ENCODE measurements around the gene MNX1. TPM values are rescaled to one million over a fixed set of nuclear protein-coding genes. Genes with fewer than 3 reads are reported as not detected.

The MNX1 gene
- total and polyA plus RNA-seq, 2 of the 4 experiments (the other 2 are of a cell fraction), result not detected

- TF ChIP-seq SMC3 (IDR thresholded peaks at IDR 0.05; ENCODE audit: low read depth, low read length), result no peak
- TF ChIP-seq POLR2A (IDR thresholded peaks at IDR 0.05; ENCODE audit: low read depth, low read length), result no peak
Measured at GRCh38 chr7:157004521-157005455, 5.7 kb downstream of the MNX1 start (continued).

DNA sequence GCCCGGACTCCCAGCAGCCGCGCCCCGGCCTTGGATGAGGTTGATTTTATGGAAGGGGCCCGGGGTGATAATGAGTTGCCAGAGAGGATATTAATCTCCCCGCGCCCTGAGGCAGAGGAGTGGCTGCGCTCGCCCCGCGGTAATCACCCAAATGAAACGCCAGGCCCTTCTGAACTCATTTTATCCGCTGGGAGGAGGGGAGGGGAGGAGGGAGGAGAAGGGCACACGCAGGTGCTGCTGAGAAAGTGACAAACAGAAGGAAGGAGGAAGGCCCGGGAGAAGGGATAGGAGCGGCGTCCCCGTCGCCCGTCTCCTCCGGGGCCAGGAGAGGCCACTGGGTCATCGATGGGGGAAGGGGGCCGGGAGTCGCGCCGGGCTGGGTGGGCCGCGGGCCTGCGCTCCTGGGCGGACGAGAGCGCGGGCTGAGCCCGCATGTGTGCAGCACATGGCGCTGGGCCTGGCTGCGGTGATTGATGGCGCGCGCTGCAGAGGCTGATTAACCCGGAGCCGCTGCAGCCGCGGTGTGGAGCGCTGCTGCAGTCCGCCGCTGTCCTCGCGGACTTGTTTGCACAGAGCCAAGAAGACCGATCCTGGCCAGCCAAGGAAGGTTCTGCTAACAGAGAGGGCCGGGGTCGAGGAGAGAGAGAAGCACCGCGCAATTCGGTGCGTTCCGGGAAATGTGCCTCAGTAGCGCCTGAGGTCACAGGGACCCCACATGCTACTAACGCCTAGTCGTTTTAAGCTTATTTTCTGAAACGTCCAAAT lies 6.5 kb downstream of the MNX1 start:
- Histone ChIP-seq H3K79me1 (ENCODE audit: low read depth in 1 of 2, low read length in 2 of 2) (no peaks in the 10 kb centered on the region), H2BK5ac (ENCODE audit: low read depth, low read length, poor library complexity, severe bottlenecking) (no peak overlapping the region), H3K27me3 (ENCODE audit: control insufficient read depth, insufficient read depth, low read length) (peaks cover 98% of the 10 kb centered on the region), H4K20me1 (ENCODE audit: insufficient read depth, low read length) (no peaks in the 10 kb centered on the region; the same call in 1 of the 2 replicates), H4K5ac (ENCODE audit: low read depth, low read length) (no peak overlapping the region), H3K14ac (replicated peaks; ENCODE audit: low read depth, low read length) (no peak overlapping the region), H3K9ac (ENCODE audit: low read depth, low read length) (no peak overlapping the region), H4K8ac (ENCODE audit: low read depth in 2 of 2, low read length in 2 of 2) (no peak overlapping the region), H3K56ac (ENCODE audit: extremely low read depth, insufficient read depth, low read length) (no peak overlapping the region), H2AK9ac (replicated peaks; ENCODE audit: low read depth, low read length, poor library complexity) (no peak overlapping the region), H3K9me3 (ENCODE audit: control insufficient read depth, insufficient read depth, low read length) (peaks cover 10% of the 10 kb centered on the region), H2BK15ac (ENCODE audit: low read depth, low read length) (no peak overlapping the region), H3K4me3 (ENCODE audit: insufficient read depth, low read depth, low read length) (no peak overlapping the region), H2AK5ac (ENCODE audit: low read depth, low read length) (no peak overlapping the region), H3K23ac (ENCODE audit: low read depth, low read length) (no peak overlapping the region), H3K27ac (ENCODE audit: insufficient read depth, low read length) (no peak overlapping the region), H2BK20ac (ENCODE audit: low read depth, low read length) (no peak overlapping the region), H4K91ac (ENCODE audit: insufficient read depth, low read depth, low read length) (no peak overlapping the region), H3K36me3 (ENCODE audit: control insufficient read depth, insufficient read depth, low read length) (no peaks in the 10 kb centered on the region), H3K4ac (ENCODE audit: low read depth, low read length) (no peak overlapping the region), H2AFZ (replicated peaks; ENCODE audit: low read length, poor library complexity) (peak overlapping the region; percentile 68), H3K4me1 (ENCODE audit: control insufficient read depth, insufficient read depth, low read length) (no peaks in the 10 kb centered on the region), H2BK120ac (ENCODE audit: low read depth, low read length) (no peak overlapping the region), H3K18ac (ENCODE audit: low read depth, low read length) (no peak overlapping the region), H3K4me2 (ENCODE audit: low read depth, low read length) (peak overlapping the region; percentile 20; the same call in 1 of the 2 replicates), H3K9me1 (ENCODE audit: insufficient read depth, low read length) (no peaks in the 10 kb centered on the region)
- peak; percentile 69 for ATAC-seq (ENCODE audit: low read depth)
- DNase-seq, result peak; percentile 13
- 7% methylated on average over 36 of the region's 60 CpGs; no CpG with 5 or more reads in 1 of the 2 experiments for WGBS, 2 experiments (ENCODE audit: extremely low coverage in 2 of 2, insufficient read length in 1 of 2)
- ChIA-PET POLR2A (ENCODE audit: unreplicated experiment) (no interaction called here), CTCF (no interaction called here)
- dilution Hi-C loops (cut with HindIII; ENCODE audit: low sequenced_read_pairs, unreplicated experiment) (no loop called here), in situ Hi-C loops (cut with MboI; ENCODE audit: low sequenced_read_pairs) (no loop called here), intact Hi-C loops (cut with micrococcal nuclease) (no loop called here)
- BruUV-seq (replicated peaks), result no TSS peak
- TF ChIP-seq MXI1 (IDR thresholded peaks at IDR 0.05; ENCODE audit: borderline replicate concordance, low read depth, low read length), result no peak
- TF ChIP-seq, protein P1, sequence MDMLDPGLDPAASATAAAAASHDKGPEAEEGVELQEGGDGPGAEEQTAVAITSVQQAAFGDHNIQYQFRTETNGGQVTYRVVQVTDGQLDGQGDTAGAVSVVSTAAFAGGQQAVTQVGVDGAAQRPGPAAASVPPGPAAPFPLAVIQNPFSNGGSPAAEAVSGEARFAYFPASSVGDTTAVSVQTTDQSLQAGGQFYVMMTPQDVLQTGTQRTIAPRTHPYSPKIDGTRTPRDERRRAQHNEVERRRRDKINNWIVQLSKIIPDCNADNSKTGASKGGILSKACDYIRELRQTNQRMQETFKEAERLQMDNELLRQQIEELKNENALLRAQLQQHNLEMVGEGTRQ (IDR thresholded peaks at IDR 0.05; ENCODE audit: low read depth, low read length), result no peak
- no peak for TF ChIP-seq RCOR1 (IDR thresholded peaks at IDR 0.05; ENCODE audit: insufficient replicate concordance, low read length)
- no peak for TF ChIP-seq CEBPB (IDR thresholded peaks at IDR 0.05; ENCODE audit: low read depth, low read length)
- TF ChIP-seq RFX5 (IDR thresholded peaks at IDR 0.05; ENCODE audit: low read depth, low read length), result no peak
- no peak for TF ChIP-seq CHD1 (IDR thresholded peaks at IDR 0.05; ENCODE audit: low read depth, low read length)
- TF ChIP-seq, protein P2, sequence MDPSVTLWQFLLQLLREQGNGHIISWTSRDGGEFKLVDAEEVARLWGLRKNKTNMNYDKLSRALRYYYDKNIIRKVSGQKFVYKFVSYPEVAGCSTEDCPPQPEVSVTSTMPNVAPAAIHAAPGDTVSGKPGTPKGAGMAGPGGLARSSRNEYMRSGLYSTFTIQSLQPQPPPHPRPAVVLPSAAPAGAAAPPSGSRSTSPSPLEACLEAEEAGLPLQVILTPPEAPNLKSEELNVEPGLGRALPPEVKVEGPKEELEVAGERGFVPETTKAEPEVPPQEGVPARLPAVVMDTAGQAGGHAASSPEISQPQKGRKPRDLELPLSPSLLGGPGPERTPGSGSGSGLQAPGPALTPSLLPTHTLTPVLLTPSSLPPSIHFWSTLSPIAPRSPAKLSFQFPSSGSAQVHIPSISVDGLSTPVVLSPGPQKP (IDR thresholded peaks at IDR 0.05; ENCODE audit: borderline replicate concordance, low read depth, low read length), result no peak
- TF ChIP-seq POLR2A (IDR thresholded peaks at IDR 0.05; ENCODE audit: low read depth, low read length), result no peak
- TF ChIP-seq MAFK (IDR thresholded peaks at IDR 0.05; ENCODE audit: low read depth, low read length), result no peak

All from IMR-90 (cell line).